GM18526 (cell line): Measurements from ENCODE around the gene SDF4.

ENCODE experiments used
- POLR2A ChIP-seq: IDR thresholded peaks from 3 replicates; pipeline ENCODE4 v1.6.1; 2011; ENCODE audit not compliant: insufficient read length; ENCODE audit errors: extremely low read depth

The SDF4 gene

GRCh38 chr1:1264868-1265272, 33.1 kb upstream of the SDF4 start:
- no peak for TF ChIP-seq POLR2A

GRCh38 chr1:1264026-1264425, 32.2 kb upstream of the SDF4 start:
- no peak for TF ChIP-seq POLR2A

- TF ChIP-seq POLR2A, result no peak
Measured at GRCh38 chr1:1262758-1263157, 31.0 kb upstream of the SDF4 start.

DNA sequence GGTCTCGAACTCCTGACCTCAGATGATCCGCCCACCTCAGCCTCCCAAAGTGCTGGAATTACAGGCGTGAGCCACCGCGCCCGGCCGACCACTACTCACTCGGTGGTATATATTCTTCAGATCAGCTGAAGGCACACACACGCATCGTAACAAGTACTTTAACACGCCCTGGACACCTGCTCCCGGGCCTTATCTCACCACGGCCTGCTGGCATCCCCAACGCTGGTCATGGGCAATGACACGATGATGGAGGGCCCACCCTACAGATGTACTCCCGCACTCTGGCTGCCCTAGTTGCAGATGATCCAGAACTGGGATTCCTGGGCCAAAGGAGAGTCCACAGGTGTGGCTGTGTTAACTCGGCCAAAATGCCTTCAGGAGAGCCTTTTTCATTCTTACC, 30.3 kb upstream of the SDF4 start:
- TF ChIP-seq POLR2A, result no peak

DNA sequence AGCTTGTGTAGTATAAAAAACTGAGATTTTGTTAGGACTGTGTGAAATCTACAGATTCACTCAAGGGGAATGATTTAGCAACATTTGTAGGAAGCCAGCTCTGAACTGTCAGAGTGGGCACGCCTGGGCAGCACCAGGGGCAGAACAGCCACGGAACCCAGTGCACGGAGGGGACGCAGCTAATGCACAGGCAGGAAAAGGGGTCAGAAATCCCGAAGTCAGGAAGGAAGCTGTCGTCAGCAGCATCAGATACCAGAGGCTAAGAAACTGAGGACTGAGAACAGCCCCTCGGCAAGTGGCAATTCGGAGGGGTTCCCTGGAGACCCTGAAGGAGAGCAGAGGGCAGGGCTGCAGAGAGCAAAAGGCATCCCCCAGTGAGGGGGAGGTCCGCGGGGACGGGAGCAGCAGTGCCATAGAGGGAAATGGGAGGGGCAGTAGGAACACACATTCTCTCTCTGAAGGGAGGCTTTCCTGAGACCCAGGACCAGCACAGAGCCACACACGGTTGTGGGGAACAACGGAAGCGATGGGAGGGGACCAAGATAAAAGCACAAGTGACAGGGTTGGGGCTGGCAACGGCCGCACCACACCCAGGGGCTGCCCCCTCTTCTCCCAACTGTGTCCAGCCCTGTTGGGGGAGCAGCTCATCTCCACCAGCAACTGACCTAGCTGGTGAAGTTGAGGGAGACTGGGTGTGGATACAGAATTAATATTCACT, 29.2 kb upstream of the SDF4 start:
- TF ChIP-seq POLR2A, result no peak

DNA sequence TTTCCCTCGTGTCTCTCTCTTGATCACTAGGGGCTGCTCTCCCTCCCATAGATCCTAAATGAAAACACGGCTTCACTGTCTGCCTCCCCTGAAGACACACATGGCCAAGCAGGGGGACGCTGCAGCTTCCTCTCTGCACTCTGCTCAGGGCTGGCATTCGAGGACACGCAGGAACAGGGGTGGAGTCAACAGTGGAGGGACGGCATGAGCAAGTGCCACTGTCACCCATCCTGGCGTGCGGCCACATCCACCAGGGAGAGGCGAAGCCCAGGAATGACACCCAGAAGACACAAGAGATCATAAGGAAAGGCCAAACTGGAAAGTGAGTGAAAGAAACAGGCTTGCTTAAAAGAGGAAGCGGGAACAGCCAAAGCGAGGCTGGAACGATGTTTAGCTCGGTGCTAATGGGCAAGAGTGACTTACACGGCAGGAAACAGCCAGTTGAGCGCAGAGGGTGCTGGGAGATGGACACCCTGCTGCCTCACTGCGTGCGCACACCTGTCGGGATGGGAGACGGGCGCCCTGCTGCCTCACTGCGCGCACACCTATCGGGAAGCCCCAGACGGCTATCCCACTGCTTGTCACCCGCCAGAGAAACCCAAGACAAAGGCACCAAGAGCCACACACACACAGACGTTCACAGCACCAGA, 28.3 kb upstream of the SDF4 start:
- TF ChIP-seq POLR2A, result no peak

GRCh38 chr1:1259540-1259939, 27.7 kb upstream of the SDF4 start:
- TF ChIP-seq POLR2A, result no peak

- no peak for TF ChIP-seq POLR2A
Measured at GRCh38 chr1:1259119-1259488, 27.3 kb upstream of the SDF4 start.

GRCh38 chr1:1256956-1257871, 25.4 kb upstream of the SDF4 start:
- no peak for TF ChIP-seq POLR2A

GRCh38 chr1:1255611-1256010, 23.8 kb upstream of the SDF4 start:
- TF ChIP-seq POLR2A, result no peak

GRCh38 chr1:1255078-1255477, 23.3 kb upstream of the SDF4 start:
- no peak for TF ChIP-seq POLR2A

- TF ChIP-seq POLR2A, result no peak
Measured at GRCh38 chr1:1254667-1254998, 22.8 kb upstream of the SDF4 start.

DNA sequence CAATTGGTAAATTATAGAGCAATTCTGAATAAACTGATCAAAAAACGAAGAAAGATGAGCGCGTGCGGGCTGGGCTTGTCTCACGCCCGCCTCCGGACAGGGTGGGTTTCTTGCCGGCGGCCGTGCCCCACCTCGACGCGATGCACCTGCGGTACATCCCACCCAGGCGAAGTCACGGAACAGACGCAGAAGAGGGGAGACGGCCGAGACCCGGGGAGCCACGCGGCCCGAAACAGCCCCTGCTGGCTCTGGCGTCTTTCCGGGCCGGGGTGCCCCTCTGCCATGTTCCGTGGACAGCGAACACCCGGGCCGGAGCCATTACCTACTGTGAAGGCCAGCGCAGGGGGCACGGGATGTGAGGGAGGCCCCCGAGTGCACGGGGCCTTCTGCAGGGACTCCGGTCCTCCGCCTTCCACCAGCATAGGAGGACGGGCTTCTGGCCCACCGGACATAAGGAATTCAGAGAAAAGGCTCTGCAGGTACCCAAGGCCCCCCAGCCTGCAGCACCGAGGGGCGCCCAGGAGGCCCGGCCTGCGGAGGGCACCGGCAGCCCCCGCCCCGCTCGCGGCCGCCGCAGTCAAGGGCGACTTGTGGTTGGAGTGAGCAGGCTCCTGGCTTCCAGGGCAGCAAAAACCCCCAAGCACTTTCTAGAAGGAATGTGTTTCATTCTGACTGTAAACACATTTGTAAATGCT, 22.3 kb upstream of the SDF4 start:
- no peak for TF ChIP-seq POLR2A

DNA sequence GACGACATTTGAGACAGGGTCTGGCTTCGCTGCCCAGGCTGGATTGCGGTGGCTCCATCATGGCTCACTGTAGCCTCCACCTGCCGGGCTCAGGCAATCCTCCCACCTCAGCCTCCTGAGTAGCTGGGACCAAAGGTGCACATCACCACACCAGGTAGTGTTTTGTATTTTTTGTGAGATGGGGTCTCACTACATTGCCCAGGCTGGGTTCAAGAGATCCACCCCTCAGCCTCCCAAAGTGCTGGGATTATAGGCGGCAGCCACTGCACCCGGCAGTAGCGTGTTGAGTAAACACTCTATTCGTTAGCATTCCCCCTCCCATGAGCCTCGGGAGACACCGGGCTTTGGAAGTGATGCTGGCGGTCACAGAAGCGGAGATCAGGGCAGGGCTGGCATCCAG, 21.5 kb upstream of the SDF4 start:
- no peak for TF ChIP-seq POLR2A

DNA sequence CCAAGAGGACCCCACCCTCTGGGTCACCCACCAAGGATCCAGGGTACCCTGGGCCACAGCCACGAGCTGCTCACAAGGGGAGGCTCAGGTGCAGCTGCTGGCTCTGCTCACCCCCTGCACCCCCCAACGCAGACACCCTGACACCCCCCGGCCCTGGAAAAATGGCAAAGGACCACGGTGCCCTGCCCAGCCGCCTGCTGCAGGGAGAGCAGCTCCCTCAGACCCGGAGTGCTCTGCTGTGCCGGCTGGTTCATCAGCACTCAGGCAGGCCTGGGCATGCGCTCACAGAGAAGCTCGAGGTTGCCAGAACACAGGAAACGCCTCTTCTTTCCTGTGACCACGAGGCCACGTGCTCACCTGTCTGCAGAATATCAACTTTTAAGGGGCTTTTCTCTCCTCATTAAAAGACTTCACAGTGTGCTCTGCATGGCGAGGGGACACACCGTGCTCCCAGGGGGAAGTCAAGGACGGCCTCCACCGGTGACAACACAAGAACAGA, 19.0 kb upstream of the SDF4 start:
- peak; percentile 30 for TF ChIP-seq POLR2A
